HepG2 (cell line): ENCODE data around the gene CPHXL2. TPM values are rescaled to one million over a fixed set of nuclear protein-coding genes. Genes with fewer than 3 reads are reported as not detected.

ENCODE experiments used
- DBP ChIP-seq: sonication (generic); formaldehyde crosslinking; IDR thresholded peaks from 2 replicates; pipeline ENCODE4 v1.4.0; 2020; ENCODE audit warnings: missing genetic modification reagents; ENCODE audit errors: not compliant biosample characterization
- FOXK2 ChIP-seq: fragments of 450-650 bp; IDR thresholded peaks from 2 replicates; pipeline ENCODE4 v1.6.1; 2016
- ISL2 ChIP-seq: sonication (generic); formaldehyde crosslinking; IDR thresholded peaks from 2 replicates; pipeline ENCODE4 v1.5.0; 2020; ENCODE audit warnings: missing genetic modification reagents
- NFE2L2 ChIP-seq: fragments of 150-350 bp; IDR thresholded peaks from 2 replicates; pipeline ENCODE4 v1.6.1; 2014; ENCODE audit warnings: low read length
- NFYC ChIP-seq: IDR thresholded peaks from 2 replicates; pipeline ENCODE4 v1.6.1; 2016; ENCODE audit warnings: missing genetic modification reagents, missing compliant biosample characterization
- NONO ChIP-seq, 2 experiments: fragments of 450-650 bp in 1 of 2; sonication (generic) in 1 of 2; formaldehyde crosslinking in 1 of 2; IDR thresholded peaks in 1 of 2; conservative IDR thresholded peaks in 1 of 2; 2 replicates each; pipeline versions ENCODE4 v1.6.1 to v1.8.0; 2017 to 2022; ENCODE audit warnings: mild to moderate bottlenecking in 1 of 2, missing genetic modification reagents in 1 of 2, moderate library complexity in 1 of 2
- RFX3 ChIP-seq: IDR thresholded peaks from 2 replicates; pipeline ENCODE4 v1.6.1; 2016; ENCODE audit warnings: missing biosample characterization, missing genetic modification reagents
- TFAP4 ChIP-seq: sonication (generic); IDR thresholded peaks from 2 replicates; pipeline ENCODE4 v1.6.1; 2016; ENCODE audit warnings: low read depth, borderline replicate concordance
- ZBTB10 ChIP-seq: sonication (generic); formaldehyde crosslinking; IDR thresholded peaks from 2 replicates; pipeline ENCODE4 v1.4.0; 2020; ENCODE audit warnings: missing genetic modification reagents, borderline replicate concordance
- ZBTB49 ChIP-seq: sonication (generic); formaldehyde crosslinking; IDR thresholded peaks from 2 replicates; pipeline ENCODE4 v1.4.0; 2020; ENCODE audit warnings: missing genetic modification reagents, borderline replicate concordance
- ZNF207 ChIP-seq: fragments of 450-650 bp; IDR thresholded peaks from 2 replicates; pipeline ENCODE4 v1.6.1; 2016; ENCODE audit warnings: antibody characterized with exemption, borderline replicate concordance
- ZNF713 ChIP-seq: sonication (generic); formaldehyde crosslinking; IDR thresholded peaks from 2 replicates; pipeline ENCODE4 v1.4.0; 2020; ENCODE audit warnings: mild to moderate bottlenecking, missing genetic modification reagents
- ZNF83 ChIP-seq: sonication (generic); formaldehyde crosslinking; IDR thresholded peaks from 2 replicates; pipeline ENCODE4 v1.4.0; 2020; ENCODE audit warnings: missing genetic modification reagents, mild to moderate bottlenecking, borderline replicate concordance
- ZSCAN5A ChIP-seq: sonication (generic); formaldehyde crosslinking; IDR thresholded peaks from 2 replicates; pipeline ENCODE4 v1.8.0; 2022; ENCODE audit warnings: mild to moderate bottlenecking, missing genetic modification reagents, borderline replicate concordance
- ZXDC ChIP-seq: sonication (generic); formaldehyde crosslinking; IDR thresholded peaks from 2 replicates; pipeline ENCODE4 v1.5.0; 2020; ENCODE audit warnings: mild to moderate bottlenecking, missing genetic modification reagents
- polyA plus RNA-seq, 8 experiments: library from polyadenylated mRNA; depleted of rRNA in 3 of 8; stranded (reverse) in 7 of 8; unstranded in 1 of 8; fragments of >200 nt; fragmentation: Illumina TruSeq in 4 of 8; extraction: Trizol in 4 of 8; gene quantifications; 2 replicates each; pipeline versions ENCODE4 v1.2.1 to v1.2.3, GENCODE V29; 2011 to 2016; ENCODE audit warnings: low read depth in 4 of 8, missing spikeins in 1 of 8, mixed read lengths in 1 of 8; ENCODE audit not compliant: insufficient read depth in 1 of 8
- total RNA-seq, 5 experiments: library from RNA; depleted of rRNA; stranded (reverse); fragments of >200 nt; fragmentation: Illumina TruSeq; extraction: Trizol; gene quantifications; 2 replicates each; pipeline ENCODE4 v1.2.3, GENCODE V29; 2016; ENCODE audit warnings: low read depth in 1 of 5

CPHXL2 gene
- total and polyA plus RNA-seq, 2 of the 13 experiments (the other 11 are each of a cell fraction or from before 2014, with no cell fraction given), result not detected

GRCh38 chr16:75622761-75623605 is 53.8 kb downstream of the CPHXL2 start, which contains the start of gene ADAT1 (continued):
- no peak for TF ChIP-seq ZNF713
- no peak for TF ChIP-seq TFAP4
- no peak for TF ChIP-seq FOXK2
- TF ChIP-seq DBP (CRISPR knock-in tag), result no peak
- no peak for TF ChIP-seq ZBTB10
- no peak for TF ChIP-seq RFX3 (CRISPR knock-in tag)
- TF ChIP-seq ZNF83 (CRISPR knock-in tag), result 0 out of 2 replicates have a peak, but pooled peaks have one; percentile 31
- no peak for TF ChIP-seq ZSCAN5A
- TF ChIP-seq NFYC (CRISPR knock-in tag), result no peak
- no peak; the same call in 1 of the 2 replicates for TF ChIP-seq ISL2 (CRISPR knock-in tag)
- no peak for TF ChIP-seq ZNF207
- no peak for TF ChIP-seq NFE2L2
- TF ChIP-seq ZBTB49, result peak; percentile 77; the same call in 1 of the 2 replicates
- TF ChIP-seq ZXDC (CRISPR knock-in tag), result 0 out of 2 replicates have a peak, but pooled peaks have one; percentile 79
- TF ChIP-seq NONO (IDR thresholded peaks at IDR 0.05), result no peak
- peak; percentile 80 for TF ChIP-seq NONO (CRISPR knock-in tag; conservative IDR thresholded peaks at IDR 0.05)
